ENCODE data around the gene CASZ1.

DNA sequence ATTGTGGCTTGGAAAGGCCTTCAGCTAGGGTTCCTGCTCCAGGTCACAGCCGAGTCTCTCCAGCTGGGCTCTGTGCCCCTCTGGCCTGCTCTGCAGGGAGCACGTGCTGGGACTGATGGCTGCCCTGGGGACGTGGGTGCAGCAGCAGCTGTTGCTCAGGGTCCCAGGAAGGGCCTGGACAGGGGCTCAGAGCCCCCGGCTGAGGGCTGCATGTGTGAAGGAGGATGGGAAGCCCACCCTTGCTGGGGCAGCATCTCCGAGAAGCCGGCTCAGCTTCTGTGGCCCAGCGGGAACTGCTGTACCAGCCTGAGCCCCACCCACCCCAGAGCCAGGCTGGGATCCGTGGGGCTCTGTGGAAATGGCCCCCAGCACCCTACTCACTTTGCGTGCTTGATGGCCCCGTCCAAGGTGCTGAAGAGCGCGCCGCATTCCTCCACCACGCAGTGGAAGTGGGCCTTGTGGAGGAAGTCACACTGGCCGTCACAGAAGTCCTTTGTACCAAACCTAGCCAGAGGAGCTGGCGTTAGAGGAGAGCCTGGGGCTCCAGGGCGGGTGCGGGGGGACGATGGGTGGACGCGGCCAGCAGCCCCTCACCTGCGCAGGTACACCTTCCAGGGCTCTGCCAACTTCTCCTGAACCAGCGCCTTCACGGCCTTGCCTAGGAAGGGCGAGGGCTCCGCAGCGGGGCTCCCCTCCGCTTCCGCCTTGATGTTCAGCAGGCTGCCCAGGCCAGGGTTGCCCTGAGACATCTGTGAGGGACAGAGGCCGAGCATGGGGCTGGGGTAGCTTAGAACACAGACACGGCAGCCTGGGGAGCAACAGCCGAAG, 147.5 kb downstream of the CASZ1 start:
- TF ChIP-seq, protein P1, sequence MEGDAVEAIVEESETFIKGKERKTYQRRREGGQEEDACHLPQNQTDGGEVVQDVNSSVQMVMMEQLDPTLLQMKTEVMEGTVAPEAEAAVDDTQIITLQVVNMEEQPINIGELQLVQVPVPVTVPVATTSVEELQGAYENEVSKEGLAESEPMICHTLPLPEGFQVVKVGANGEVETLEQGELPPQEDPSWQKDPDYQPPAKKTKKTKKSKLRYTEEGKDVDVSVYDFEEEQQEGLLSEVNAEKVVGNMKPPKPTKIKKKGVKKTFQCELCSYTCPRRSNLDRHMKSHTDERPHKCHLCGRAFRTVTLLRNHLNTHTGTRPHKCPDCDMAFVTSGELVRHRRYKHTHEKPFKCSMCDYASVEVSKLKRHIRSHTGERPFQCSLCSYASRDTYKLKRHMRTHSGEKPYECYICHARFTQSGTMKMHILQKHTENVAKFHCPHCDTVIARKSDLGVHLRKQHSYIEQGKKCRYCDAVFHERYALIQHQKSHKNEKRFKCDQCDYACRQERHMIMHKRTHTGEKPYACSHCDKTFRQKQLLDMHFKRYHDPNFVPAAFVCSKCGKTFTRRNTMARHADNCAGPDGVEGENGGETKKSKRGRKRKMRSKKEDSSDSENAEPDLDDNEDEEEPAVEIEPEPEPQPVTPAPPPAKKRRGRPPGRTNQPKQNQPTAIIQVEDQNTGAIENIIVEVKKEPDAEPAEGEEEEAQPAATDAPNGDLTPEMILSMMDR (IDR thresholded peaks at IDR 0.05): no peak
- TF ChIP-seq EZH2phosphoT487 (IDR thresholded peaks at IDR 0.05): no peak

Data from neural progenitor cell (in vitro differentiated cells).